ENCODE results near the gene RAPGEF1.

DNA sequence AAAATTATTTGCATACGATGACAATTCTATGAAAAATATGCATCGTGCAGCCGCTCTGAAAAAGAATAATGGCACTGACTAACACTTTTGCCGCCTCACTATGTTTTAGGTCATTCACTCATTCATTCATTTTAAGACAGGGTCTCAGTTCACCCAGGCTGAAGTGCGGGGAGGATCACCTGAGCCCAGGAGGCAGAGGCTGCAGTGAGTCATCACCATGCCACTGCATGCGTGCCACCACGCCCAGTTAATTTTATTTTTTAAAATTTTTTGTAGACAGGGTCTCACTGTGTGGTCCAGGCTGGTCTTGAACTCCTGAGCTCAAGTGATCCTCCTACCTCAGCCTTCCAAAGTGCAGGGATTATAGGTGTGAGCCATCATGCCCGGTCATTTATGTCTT, 37.0 kb downstream of the RAPGEF1 start:
- TF ChIP-seq POLR2A (IDR thresholded peaks at IDR 0.05; ENCODE audit: low read length) = no peak
- TF ChIP-seq GATA1 (IDR thresholded peaks at IDR 0.05; ENCODE audit: low read depth, low read length) = no peak
